ENCODE measurements around the gene ULK3.

Gene ULK3

GRCh38 chr15:74812533-74812932 is 30.4 kb downstream of the ULK3 start, which contains the start of gene LMAN1L:
Gene LMAN1L (plus strand): TSS chr15:74812835. CDS start chr15:74812855, 20 bp downstream.
- Histone ChIP-seq H3K4me2 (ENCODE audit: insufficient read depth, low read length) (no peak within 1 kb of the TSS), H3K9me3 (ENCODE audit: insufficient read depth, low read length, severe bottlenecking) (no peaks in the 10 kb centered on the region), H3K9ac (ENCODE audit: low read depth, low read length) (no peak within 1 kb of the TSS), H3K27ac (ENCODE audit: low read length) (no peak within 1 kb of the TSS), H4K20me1 (ENCODE audit: insufficient read depth, low read length) (no peaks in the 10 kb centered on the region), H3K4me1 (ENCODE audit: insufficient read depth, low read length) (no peaks in the 10 kb centered on the region), H3K36me3 (ENCODE audit: insufficient read depth, low read length) (no peaks in the 10 kb centered on the region), H3K27me3 (ENCODE audit: insufficient read depth, low read length, poor library complexity) (no peaks in the 10 kb centered on the region), H2AFZ (ENCODE audit: low read depth, low read length) (no peak within 1 kb of the TSS), H3K79me2 (ENCODE audit: insufficient read depth, low read length) (no peaks in the 10 kb centered on the region), H3K4me3 (ENCODE audit: low read depth in 1 of 2, low read length in 2 of 2) (no peak within 1 kb of the TSS)
- DNase-seq: no peak
- no peak for TF ChIP-seq CTCF (IDR thresholded peaks at IDR 0.05; ENCODE audit: borderline replicate concordance, extremely low read depth, low read length, poor library complexity, severe bottlenecking)
- no peak for TF ChIP-seq EZH2 (IDR thresholded peaks at IDR 0.05; ENCODE audit: borderline replicate concordance, low read depth, low read length, severe bottlenecking)
- no peak for ATAC-seq (ENCODE audit: insufficient read depth, low read depth)

- TF ChIP-seq EZH2 (IDR thresholded peaks at IDR 0.05; ENCODE audit: borderline replicate concordance, low read depth, low read length, severe bottlenecking) (no peak), CTCF (IDR thresholded peaks at IDR 0.05; ENCODE audit: borderline replicate concordance, extremely low read depth, low read length, poor library complexity, severe bottlenecking) (no peak)
- H2AFZ ChIP-seq (ENCODE audit: low read depth, low read length): no peak overlapping the region
- no peak overlapping the region for H3K4me3 ChIP-seq (ENCODE audit: low read depth in 1 of 2, low read length in 2 of 2)
- H3K4me1 ChIP-seq (ENCODE audit: insufficient read depth, low read length): no peaks in the 10 kb centered on the region
- DNase-seq: no peak
- no peaks in the 10 kb centered on the region for H3K27me3 ChIP-seq (ENCODE audit: insufficient read depth, low read length, poor library complexity)
- no peaks in the 10 kb centered on the region for H3K9me3 ChIP-seq (ENCODE audit: insufficient read depth, low read length, severe bottlenecking)
- no peaks in the 10 kb centered on the region for H4K20me1 ChIP-seq (ENCODE audit: insufficient read depth, low read length)
- no peak overlapping the region for H3K4me2 ChIP-seq (ENCODE audit: insufficient read depth, low read length)
- no peaks in the 10 kb centered on the region for H3K36me3 ChIP-seq (ENCODE audit: insufficient read depth, low read length)
- H3K79me2 ChIP-seq (ENCODE audit: insufficient read depth, low read length): no peaks in the 10 kb centered on the region
- no peak for ATAC-seq (ENCODE audit: insufficient read depth, low read depth)
- H3K27ac ChIP-seq (ENCODE audit: low read length): no peak overlapping the region
- H3K9ac ChIP-seq (ENCODE audit: low read depth, low read length): no peak overlapping the region
These were observed 33.0 kb downstream of the ULK3 start for GRCh38 chr15:74809956-74810355.

GRCh38 chr15:74809242-74809641 is 33.7 kb downstream of the ULK3 start:
- no peaks in the 10 kb centered on the region for H3K27me3 ChIP-seq (ENCODE audit: insufficient read depth, low read length, poor library complexity)
- H3K36me3 ChIP-seq (ENCODE audit: insufficient read depth, low read length): 0 out of 2 replicates have a peak, but pooled peaks cover 2% of the 10 kb centered on the region
- no peaks in the 10 kb centered on the region for H3K4me1 ChIP-seq (ENCODE audit: insufficient read depth, low read length)
- H3K4me2 ChIP-seq (ENCODE audit: insufficient read depth, low read length): no peak overlapping the region
- H2AFZ ChIP-seq (ENCODE audit: low read depth, low read length): no peak overlapping the region
- H4K20me1 ChIP-seq (ENCODE audit: insufficient read depth, low read length): no peaks in the 10 kb centered on the region
- no peaks in the 10 kb centered on the region for H3K79me2 ChIP-seq (ENCODE audit: insufficient read depth, low read length)
- DNase-seq: no peak
- no peaks in the 10 kb centered on the region for H3K9me3 ChIP-seq (ENCODE audit: insufficient read depth, low read length, severe bottlenecking)
- no peak for ATAC-seq (ENCODE audit: insufficient read depth, low read depth)
- TF ChIP-seq CTCF (IDR thresholded peaks at IDR 0.05; ENCODE audit: borderline replicate concordance, extremely low read depth, low read length, poor library complexity, severe bottlenecking) (no peak), EZH2 (IDR thresholded peaks at IDR 0.05; ENCODE audit: borderline replicate concordance, low read depth, low read length, severe bottlenecking) (no peak)
- H3K9ac ChIP-seq (ENCODE audit: low read depth, low read length): no peak overlapping the region
- H3K27ac ChIP-seq (ENCODE audit: low read length): no peak overlapping the region
- no peak overlapping the region for H3K4me3 ChIP-seq (ENCODE audit: low read depth in 1 of 2, low read length in 2 of 2)

GRCh38 chr15:74808840-74809229 is 34.1 kb downstream of the ULK3 start:
- Histone ChIP-seq H3K27me3 (ENCODE audit: insufficient read depth, low read length, poor library complexity) (no peaks in the 10 kb centered on the region), H3K27ac (ENCODE audit: low read length) (no peak overlapping the region), H3K9ac (ENCODE audit: low read depth, low read length) (no peak overlapping the region), H3K9me3 (ENCODE audit: insufficient read depth, low read length, severe bottlenecking) (no peaks in the 10 kb centered on the region), H3K4me3 (ENCODE audit: low read depth in 1 of 2, low read length in 2 of 2) (no peak overlapping the region), H3K79me2 (ENCODE audit: insufficient read depth, low read length) (no peaks in the 10 kb centered on the region), H3K36me3 (ENCODE audit: insufficient read depth, low read length) (0 out of 2 replicates have a peak, but pooled peaks cover 6% of the 10 kb centered on the region), H2AFZ (ENCODE audit: low read depth, low read length) (no peak overlapping the region), H3K4me1 (ENCODE audit: insufficient read depth, low read length) (no peaks in the 10 kb centered on the region), H3K4me2 (ENCODE audit: insufficient read depth, low read length) (no peak overlapping the region), H4K20me1 (ENCODE audit: insufficient read depth, low read length) (no peaks in the 10 kb centered on the region)
- no peak for ATAC-seq (ENCODE audit: insufficient read depth, low read depth)
- no peak for DNase-seq
- TF ChIP-seq CTCF (IDR thresholded peaks at IDR 0.05; ENCODE audit: borderline replicate concordance, extremely low read depth, low read length, poor library complexity, severe bottlenecking): no peak
- no peak for TF ChIP-seq EZH2 (IDR thresholded peaks at IDR 0.05; ENCODE audit: borderline replicate concordance, low read depth, low read length, severe bottlenecking)
